Stimulated activated CD8-positive, alpha-beta memory T cell treated with anti-CD3 and anti-CD28 coated beads, Interleukin-15, amount 100 ng/mL, for 24 hours (primary cell): ENCODE data around the gene NOVA2.

Source experiments
- DNase-seq: peaks from one replicate; pipeline ENCODE4 v3.0.0-alpha.2; 2020; ENCODE audit warnings: low read depth

Gene NOVA2

DNA sequence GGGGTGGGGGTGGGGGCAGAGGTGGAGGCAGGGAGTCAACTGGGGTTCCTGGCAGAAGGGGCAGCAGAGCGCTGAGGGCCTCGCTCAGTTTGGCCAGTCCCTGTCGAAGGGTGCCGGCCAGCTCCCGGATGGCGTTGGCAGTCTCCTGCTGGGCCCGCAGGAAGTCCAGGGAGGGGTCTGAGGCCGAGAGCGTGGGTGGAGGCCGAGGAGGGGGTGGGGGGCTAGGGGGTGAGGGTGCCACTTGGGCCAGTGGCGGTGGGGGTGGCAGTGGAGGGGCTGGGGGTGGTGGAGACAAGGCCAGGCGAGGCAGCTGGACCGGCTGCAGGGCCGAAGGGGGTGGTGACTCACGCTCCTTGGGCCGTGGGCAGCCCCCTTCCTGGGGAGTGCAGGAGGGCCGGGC, 82.8 kb downstream of the NOVA2 start:
- no peak for DNase-seq

DNA sequence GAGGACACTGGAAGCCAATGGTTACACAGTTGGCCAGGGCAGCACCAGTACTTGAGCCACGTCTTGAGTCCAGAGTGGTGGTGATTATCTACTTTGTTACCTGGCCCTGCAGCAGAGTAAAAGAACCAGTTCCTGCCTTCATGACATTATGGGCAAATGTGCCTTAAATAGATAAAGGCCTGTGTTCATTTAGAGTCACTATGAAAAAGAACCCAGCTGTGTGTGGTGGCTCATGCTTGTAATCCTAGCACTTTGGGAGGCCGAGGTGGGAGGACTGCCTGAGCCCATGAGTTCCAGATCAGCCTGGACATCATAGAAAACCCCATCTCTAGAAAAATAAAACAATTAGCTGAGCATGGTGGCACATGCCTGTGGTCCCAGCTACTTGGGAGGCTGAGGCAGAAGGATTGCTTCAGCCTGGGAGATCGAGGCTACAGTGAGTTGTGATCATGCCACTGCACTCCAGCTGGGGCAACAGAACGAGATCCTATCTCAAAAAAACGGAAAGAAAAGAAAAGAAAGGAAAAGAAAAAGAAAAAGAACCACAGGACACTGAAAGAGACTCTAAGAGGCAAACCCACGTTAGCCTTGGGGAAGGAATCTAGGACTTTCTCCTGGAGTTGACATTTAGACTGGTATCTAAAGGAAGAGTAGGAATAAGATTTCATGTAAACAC, 84.3 kb downstream of the NOVA2 start:
- no peak for DNase-seq

DNA sequence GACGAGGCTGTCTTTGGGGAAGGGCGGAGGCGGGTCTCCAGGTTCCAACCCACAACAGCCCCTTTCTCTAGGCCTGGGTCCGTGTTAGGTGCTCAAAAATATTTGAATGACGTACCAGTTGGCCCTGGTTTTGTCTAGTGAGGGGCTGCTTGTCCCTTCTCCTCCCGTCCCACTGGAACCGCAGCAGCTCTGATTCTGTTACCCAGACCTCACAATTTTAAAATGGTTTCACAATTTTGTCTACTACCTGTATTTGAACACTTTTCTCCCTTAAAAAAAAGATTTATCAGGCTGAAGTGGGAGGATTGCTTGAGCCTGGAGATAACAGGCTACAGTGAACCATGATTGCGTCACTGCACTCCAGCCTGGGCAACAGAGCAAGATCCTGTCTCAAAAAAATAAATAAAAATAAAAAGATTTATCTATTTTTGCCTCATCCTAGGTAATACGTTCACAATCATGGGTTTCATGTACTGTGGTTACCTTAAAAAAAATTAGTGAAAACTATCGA, 86.4 kb downstream of the NOVA2 start:
- no peak for DNase-seq

DNA sequence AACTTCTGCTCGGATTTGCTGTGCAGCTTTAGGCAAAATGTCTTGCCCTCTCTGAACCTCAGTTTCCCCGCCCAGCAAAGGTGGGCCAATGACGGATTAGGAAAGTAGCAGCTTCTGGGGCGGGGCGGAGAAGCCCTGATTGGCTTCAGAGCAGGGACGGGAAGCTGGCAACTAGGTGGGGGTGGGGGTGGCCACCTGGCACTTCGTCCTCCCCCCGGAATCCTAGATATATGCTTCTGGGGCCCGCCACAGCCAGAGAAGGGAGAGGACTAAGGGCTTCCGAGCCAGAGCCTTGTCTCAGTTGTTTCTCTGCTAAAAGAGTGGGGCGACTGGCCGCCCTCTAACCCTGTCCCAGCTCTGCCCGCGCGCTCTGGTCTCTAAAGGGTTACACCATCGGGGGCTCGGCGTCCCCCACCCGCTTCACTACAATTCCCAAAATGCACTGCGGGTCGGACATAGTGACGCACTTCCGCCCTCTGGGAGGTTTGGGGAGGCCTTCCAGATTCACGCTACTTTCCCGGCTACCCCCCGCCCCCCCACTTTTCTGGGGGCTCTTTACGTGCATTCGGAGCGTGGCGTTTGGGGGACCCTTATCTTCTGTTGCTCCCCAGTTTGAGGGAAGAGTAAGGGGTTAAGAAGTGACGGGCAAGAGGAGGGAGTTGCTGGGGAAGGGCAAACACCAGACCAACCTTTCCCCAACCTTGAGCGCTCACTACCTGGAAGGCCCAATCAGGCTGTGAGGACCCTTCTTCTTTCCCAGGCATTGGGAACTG, 87.1 kb downstream of the NOVA2 start:
- DNase-seq = peak; percentile 65

DNA sequence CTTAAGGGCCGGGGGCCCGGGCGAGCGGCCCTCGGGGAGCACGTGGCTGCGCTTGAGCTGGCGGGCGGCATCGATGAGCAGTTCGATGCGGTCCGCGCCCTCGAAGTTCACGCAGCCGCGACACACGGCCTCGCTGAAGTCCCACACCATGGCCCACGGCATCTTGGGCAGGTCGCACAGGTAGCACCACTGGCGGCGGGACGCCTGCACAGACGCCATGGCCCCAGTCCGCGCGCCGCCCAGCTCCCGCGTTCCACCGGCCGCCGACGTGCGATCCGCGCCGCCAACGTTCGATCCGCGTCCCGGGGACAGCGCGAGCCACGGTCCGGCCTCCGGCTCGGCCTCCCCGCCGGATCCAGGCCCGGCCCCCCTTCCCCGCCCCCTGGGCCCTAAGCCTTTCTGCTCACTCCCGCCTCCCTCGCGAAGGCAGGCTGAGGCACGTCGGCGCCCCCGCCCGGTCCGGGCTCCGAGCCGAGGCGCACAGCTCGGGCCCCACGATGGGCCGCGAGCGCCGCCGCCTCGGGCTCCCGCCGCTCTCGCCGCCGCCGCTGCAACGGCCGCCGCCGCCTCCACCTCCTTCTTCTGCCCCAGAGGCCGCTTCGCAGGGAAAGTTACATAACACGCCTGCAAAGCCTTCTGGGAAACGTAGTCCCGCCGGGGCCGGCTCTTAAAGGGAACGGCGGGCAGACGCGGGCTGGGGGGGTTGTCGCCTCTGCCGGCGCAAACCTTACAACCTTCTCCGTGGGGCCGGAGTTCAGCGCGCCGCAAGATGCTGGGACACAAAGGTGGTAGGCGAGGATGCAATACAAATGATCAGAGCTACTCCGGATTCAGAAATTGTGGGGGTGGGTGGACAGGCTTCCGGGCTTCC, 87.9 kb downstream of the NOVA2 start, which contains the start of gene IRF2BP1:
Gene IRF2BP1, minus strand, starts transcription at position 586 of the 871 bp plus-strand sequence. Its CDS starts 367 bp downstream, at position 219.
- DNase-seq = peak; percentile 59

DNA sequence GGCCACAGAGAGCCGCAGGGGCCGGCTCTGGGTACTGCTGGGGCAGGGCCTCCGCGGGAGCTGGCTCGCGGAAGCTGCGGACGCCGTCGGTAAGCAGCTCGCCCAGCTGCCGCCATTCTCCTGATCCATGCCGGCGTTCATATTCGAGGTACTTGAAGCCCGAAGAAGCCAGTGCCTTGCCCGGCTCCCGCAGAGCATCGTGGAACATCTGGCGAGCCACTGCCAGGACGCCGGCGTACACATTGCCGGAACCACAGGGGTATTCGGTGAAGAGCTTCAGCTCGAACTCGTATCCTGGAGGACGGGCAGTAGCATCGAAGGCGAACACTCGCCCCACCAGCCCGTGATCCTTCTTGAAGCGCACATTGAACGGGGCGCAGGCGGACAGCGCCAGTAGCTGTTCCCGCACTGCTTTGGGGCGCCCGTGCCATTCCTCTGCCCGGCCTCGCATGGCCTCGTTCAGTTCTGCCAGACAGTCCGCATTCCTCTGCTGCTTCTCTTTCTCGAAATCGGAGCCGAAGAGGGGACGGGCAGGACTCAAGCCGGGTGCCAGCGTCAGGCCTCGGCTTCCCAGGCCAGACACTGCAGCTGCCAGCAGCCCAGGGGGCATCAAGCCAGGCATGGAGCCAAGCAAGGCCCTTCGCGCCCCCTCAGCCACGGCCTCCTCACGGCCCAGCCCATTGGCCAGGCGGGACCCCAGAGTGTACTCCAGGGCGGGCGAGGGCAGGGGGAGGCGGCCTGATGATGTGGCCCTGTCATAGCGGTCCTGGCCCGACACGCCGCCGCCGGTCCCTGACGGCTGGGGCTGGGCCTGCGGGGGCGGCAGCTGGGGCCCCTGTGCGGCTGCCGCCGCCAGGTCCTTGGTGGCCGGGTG, 88.7 kb downstream of the NOVA2 start:
- DNase-seq = no peak

DNA sequence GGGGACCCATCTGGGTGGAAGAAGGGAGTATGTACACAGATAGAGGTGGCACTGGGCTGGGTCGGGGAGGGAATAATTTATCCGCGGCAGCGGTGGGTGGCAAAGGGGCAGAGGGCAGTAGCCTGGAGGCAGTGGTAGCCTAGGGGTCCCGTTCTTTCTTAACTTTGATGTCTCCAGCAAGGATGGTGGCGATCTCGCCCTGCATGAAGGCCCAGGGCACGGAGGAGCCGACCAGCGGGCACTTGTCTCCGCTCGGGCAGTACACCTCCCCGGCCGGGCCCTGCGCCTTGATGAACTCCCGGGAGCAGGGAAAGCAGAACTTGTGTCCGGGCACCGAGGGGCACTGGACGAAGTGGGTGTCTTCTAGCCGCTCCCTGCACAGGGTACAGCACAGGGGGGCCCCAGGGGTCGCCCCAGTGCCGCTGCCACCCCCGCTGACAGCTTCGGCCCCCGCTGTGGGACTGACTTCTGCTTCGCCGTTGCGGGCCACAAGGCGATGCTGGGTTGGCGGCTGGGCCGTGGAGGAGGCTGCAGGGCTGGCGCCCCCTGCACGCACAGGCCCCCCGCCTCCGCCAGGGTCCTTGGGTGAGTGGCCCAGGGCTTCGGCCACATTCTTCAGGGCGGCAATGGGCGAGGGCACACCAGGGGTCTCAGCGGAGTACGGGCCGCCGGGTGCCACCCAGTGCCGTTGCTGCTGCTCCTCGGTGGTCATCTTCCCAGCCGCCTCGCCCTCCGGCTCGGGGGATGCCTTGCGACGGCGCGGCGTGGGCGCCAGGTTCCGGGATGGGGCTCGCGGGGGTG, 89.6 kb downstream of the NOVA2 start:
- no peak for DNase-seq
